HepG2 (cell line): Measurements from ENCODE around the gene PRR30. TPM values are rescaled to one million over a fixed set of nuclear protein-coding genes. Genes with fewer than 3 reads are reported as not detected.

Source experiments
- ATAC-seq: fragments of 200-7000 bp; cut with Tn5 transposase; 3 replicates; pipeline ENCODE4 v1.9.1; 2020; ENCODE audit warnings: mild to moderate bottlenecking, moderate library complexity
- BruUV-seq: library from RNA; stranded (reverse); fragments of 400-500 nt; replicated peaks from 2 replicates; lab custom pipeline; 2021; lab: Mats Ljungman, UMichigan
- CTCF ChIA-PET: fragments of 300-600 bp; formaldehyde crosslinking; extraction: SDS; loops from one replicate; lab custom pipeline; 2021; ENCODE audit warnings: low total read pairs, inconsistent platforms, low intra/inter-chr PET ratio; lab: Yijun Ruan, JAX
- POLR2A ChIA-PET: fragments of 350-600 bp; sonication (Branson Sonifier 250); formaldehyde crosslinking; loops from one replicate; lab custom pipeline; 2020; ENCODE audit warnings: antibody characterized with exemption, inconsistent platforms; lab: Yijun Ruan, JAX
- DNase-seq: peaks from one replicate; pipeline ENCODE4 v3.0.0-alpha.2; 2015; ENCODE audit warnings: low spot score
- FAIRE-seq: peaks from 3 replicates; lab custom pipeline; 2011; peaks lifted over from hg19 to GRCh38; lab: Jason Lieb, UNC
- H2AFZ ChIP-seq: one replicate; pipeline ENCODE4 v1.6.1; 2011; ENCODE audit warnings: low read length, inconsistent platforms
- H3K27ac ChIP-seq: fragments of 300-600 bp; 3 replicates; pipeline ENCODE4 v1.8.0; 2011; ENCODE audit warnings: mixed run types, mild to moderate bottlenecking, mixed read lengths, low read length, inconsistent platforms; ENCODE audit not compliant: insufficient read depth; ENCODE audit errors: extremely low read length
- H3K27me3 ChIP-seq, 2 experiments: fragments of 200-600 bp in 1 of 2; 2 replicates in 1 of 2; 3 replicates in 1 of 2; pipeline versions ENCODE4 v1.6.0 to v1.8.0; 2011; ENCODE audit warnings: low read length in 2 of 2, mild to moderate bottlenecking in 2 of 2, moderate library complexity in 2 of 2, inconsistent platforms in 1 of 2; ENCODE audit not compliant: insufficient read depth in 2 of 2, control insufficient read depth in 1 of 2
- H3K36me3 ChIP-seq, 2 experiments: fragments of 200-600 bp in 1 of 2; replicated peaks in 1 of 2; 2 replicates in 1 of 2; 3 replicates in 1 of 2; pipeline versions ENCODE4 v1.5.1 to v1.8.0; 2011; ENCODE audit warnings: low read length in 2 of 2, inconsistent platforms in 1 of 2; ENCODE audit not compliant: insufficient read depth in 2 of 2, control insufficient read depth in 1 of 2
- H3K4me1 ChIP-seq: 2 replicates; pipeline ENCODE4 v1.5.1; 2012; ENCODE audit warnings: low read length, inconsistent platforms; ENCODE audit not compliant: insufficient read depth
- H3K4me2 ChIP-seq: 2 replicates; pipeline ENCODE4 v1.6.0; 2011; ENCODE audit warnings: low read depth, low read length, inconsistent platforms
- H3K4me3 ChIP-seq, 3 experiments: fragments of 200-600 bp in 1 of 3; sonication (generic), shearing (Covaris generic) in 1 of 3; replicated peaks in 1 of 3; 2 replicates each; pipeline ENCODE4 v1.5.1; 2011 to 2016; ENCODE audit warnings: low read length in 3 of 3, inconsistent platforms in 2 of 3, low read depth in 2 of 3, mild to moderate bottlenecking in 2 of 3, control low read depth in 1 of 3, mixed read lengths in 1 of 3; ENCODE audit not compliant: insufficient read depth in 1 of 3
- H3K79me2 ChIP-seq: one replicate; pipeline ENCODE4 v1.6.1; 2011; ENCODE audit warnings: low read length, inconsistent platforms; ENCODE audit not compliant: insufficient read depth
- H3K9ac ChIP-seq: 2 replicates; pipeline ENCODE4 v1.6.0; 2011; ENCODE audit warnings: mild to moderate bottlenecking, low read depth, low read length, inconsistent platforms; ENCODE audit not compliant: insufficient read depth
- H3K9me3 ChIP-seq: 2 replicates; pipeline ENCODE4 v1.5.1; 2012; ENCODE audit warnings: mild to moderate bottlenecking, low read length
- H4K20me1 ChIP-seq: 2 replicates; pipeline ENCODE4 v1.6.0; 2011; ENCODE audit warnings: inconsistent platforms, mild to moderate bottlenecking, low read length, moderate library complexity; ENCODE audit not compliant: insufficient read depth
- ESRRA ChIP-seq: sonication (generic); formaldehyde crosslinking; IDR thresholded peaks from 2 replicates; pipeline ENCODE4 v1.5.1; 2020; ENCODE audit warnings: mild to moderate bottlenecking, low read depth, missing genetic modification reagents
- FOXK2 ChIP-seq: fragments of 450-650 bp; IDR thresholded peaks from 2 replicates; pipeline ENCODE4 v1.6.1; 2016
- LRRFIP1 ChIP-seq: sonication (generic); formaldehyde crosslinking; conservative IDR thresholded peaks from 2 replicates; pipeline ENCODE4 v1.4.0; 2020; ENCODE audit warnings: missing genetic modification reagents
- MED8 ChIP-seq: sonication (generic); formaldehyde crosslinking; IDR thresholded peaks from 2 replicates; pipeline ENCODE4 v1.8.1; 2023; ENCODE audit warnings: mild to moderate bottlenecking, missing genetic modification reagents; ENCODE audit not compliant: insufficient replicate concordance
- POLR2AphosphoS2 ChIP-seq: IDR thresholded peaks from 2 replicates; pipeline ENCODE4 v1.6.1; 2011; ENCODE audit warnings: low read depth, low read length, improper control_type of control experiment
- RBM22 ChIP-seq: fragments of 200-400 bp; formaldehyde crosslinking; optimal IDR thresholded peaks from 2 replicates; pipeline ENCODE3; 2017; ENCODE audit warnings: mild to moderate bottlenecking, low read length, moderate library complexity
- ZNF235 ChIP-seq: sonication (generic); formaldehyde crosslinking; IDR thresholded peaks from 2 replicates; pipeline ENCODE4 v1.8.1; 2023; ENCODE audit warnings: mild to moderate bottlenecking, missing genetic modification reagents, borderline replicate concordance
- ZNF501 ChIP-seq: sonication (generic); formaldehyde crosslinking; IDR thresholded peaks from 2 replicates; pipeline ENCODE4 v1.5.1; 2020; ENCODE audit warnings: mild to moderate bottlenecking, moderate library complexity, missing genetic modification reagents
- ZNF639 ChIP-seq: conservative IDR thresholded peaks from 2 replicates; pipeline ENCODE4 v1.6.1; 2018; ENCODE audit warnings: missing genetic modification reagents
- ZNF768 ChIP-seq: sonication (generic); formaldehyde crosslinking; IDR thresholded peaks from 2 replicates; pipeline ENCODE4 v1.4.0; 2020; ENCODE audit warnings: missing genetic modification reagents
- ZNF839 ChIP-seq: sonication (generic); formaldehyde crosslinking; IDR thresholded peaks from 2 replicates; pipeline ENCODE4 v1.4.0; 2020; ENCODE audit warnings: missing genetic modification reagents, mild to moderate bottlenecking, borderline replicate concordance
- WGBS: methylation state at CpG from one replicate; pipeline ENCODE4 v1.1.6; 2017; ENCODE audit warnings: low lambda C conversion rate; 5-methylcytosine and 5-hydroxymethylcytosine counted together
- in situ Hi-C: cut with HindIII; loops from 2 replicates; pipeline ENCODE4 v1.10.0; 2017; ENCODE audit warnings: low pct_unique_long_range_greater_than_20kb; ENCODE audit not compliant: extremely low pct_ligation_motif_present
- intact Hi-C: fragments of 100-400 bp; cut with micrococcal nuclease; formaldehyde crosslinking; loops from one replicate; pipeline ENCODE4 v1.10.0; 2022; ENCODE audit not compliant: unreplicated experiment
- polyA plus RNA-seq, 8 experiments: library from polyadenylated mRNA; depleted of rRNA in 3 of 8; stranded (reverse) in 7 of 8; unstranded in 1 of 8; fragments of >200 nt; fragmentation: Illumina TruSeq in 4 of 8; extraction: Trizol in 4 of 8; gene quantifications; 2 replicates each; pipeline versions ENCODE4 v1.2.1 to v1.2.3, GENCODE V29; 2011 to 2016; ENCODE audit warnings: low read depth in 4 of 8, missing spikeins in 1 of 8, mixed read lengths in 1 of 8; ENCODE audit not compliant: insufficient read depth in 1 of 8
- total RNA-seq, 5 experiments: library from RNA; depleted of rRNA; stranded (reverse); fragments of >200 nt; fragmentation: Illumina TruSeq; extraction: Trizol; gene quantifications; 2 replicates each; pipeline ENCODE4 v1.2.3, GENCODE V29; 2016; ENCODE audit warnings: low read depth in 1 of 5
- TF ChIP-seq, protein P1 (sequence below): sonication (generic); formaldehyde crosslinking; IDR thresholded peaks from 2 replicates; pipeline ENCODE4 v1.4.0; 2020; ENCODE audit warnings: missing genetic modification reagents, mild to moderate bottlenecking, borderline replicate concordance
- TF ChIP-seq, protein P2 (sequence below): sonication (generic); formaldehyde crosslinking; IDR thresholded peaks from 2 replicates; pipeline ENCODE4 v1.5.0; 2020; ENCODE audit warnings: missing genetic modification reagents, mild to moderate bottlenecking, borderline replicate concordance

PRR30 gene
- total and polyA plus RNA-seq, 2 of the 13 experiments (the other 11 are each of a cell fraction or from before 2014, with no cell fraction given): not detected

- TF ChIP-seq, protein P1, sequence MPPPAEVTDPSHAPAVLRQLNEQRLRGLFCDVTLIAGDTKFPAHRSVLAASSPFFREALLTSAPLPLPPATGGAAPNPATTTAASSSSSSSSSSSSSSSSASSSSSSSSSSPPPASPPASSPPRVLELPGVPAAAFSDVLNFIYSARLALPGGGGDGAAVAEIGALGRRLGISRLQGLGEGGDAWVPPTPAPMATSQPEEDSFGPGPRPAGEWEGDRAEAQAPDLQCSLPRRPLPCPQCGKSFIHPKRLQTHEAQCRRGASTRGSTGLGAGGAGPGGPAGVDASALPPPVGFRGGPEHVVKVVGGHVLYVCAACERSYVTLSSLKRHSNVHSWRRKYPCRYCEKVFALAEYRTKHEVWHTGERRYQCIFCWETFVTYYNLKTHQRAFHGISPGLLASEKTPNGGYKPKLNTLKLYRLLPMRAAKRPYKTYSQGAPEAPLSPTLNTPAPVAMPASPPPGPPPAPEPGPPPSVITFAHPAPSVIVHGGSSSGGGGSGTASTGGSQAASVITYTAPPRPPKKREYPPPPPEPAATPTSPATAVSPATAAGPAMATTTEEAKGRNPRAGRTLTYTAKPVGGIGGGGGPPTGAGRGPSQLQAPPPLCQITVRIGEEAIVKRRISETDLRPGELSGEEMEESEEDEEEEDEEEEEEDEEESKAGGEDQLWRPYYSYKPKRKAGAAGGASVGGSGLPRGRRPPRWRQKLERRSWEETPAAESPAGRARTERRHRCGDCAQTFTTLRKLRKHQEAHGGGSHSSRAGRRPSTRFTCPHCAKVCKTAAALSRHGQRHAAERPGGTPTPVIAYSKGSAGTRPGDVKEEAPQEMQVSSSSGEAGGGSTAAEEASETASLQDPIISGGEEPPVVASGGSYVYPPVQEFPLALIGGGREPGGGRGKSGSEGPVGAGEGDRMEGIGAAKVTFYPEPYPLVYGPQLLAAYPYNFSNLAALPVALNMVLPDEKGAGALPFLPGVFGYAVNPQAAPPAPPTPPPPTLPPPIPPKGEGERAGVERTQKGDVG (CRISPR knock-in tag): no peak
- TF ChIP-seq RBM22: peak; percentile 12
- TF ChIP-seq MED8 (CRISPR knock-in tag): no peak
Observed at GRCh38 chr2:27095427-27095744, 43.8 kb downstream of the PRR30 start (continued).

GRCh38 chr2:27094353-27094984, 44.7 kb downstream of the PRR30 start:
- H3K4me2 ChIP-seq: peak overlapping the region; percentile 96
- DNase-seq (no peak), ATAC-seq (no peak), FAIRE-seq (no peak)
- H3K9ac ChIP-seq: peak overlapping the region; percentile 79
- ChIA-PET POLR2A (interaction anchor here (0.7 to 4.8 kb wide), 28 partner anchors 8 to 1215 kb away, joined by 3 to 61 read pairs (median 6); partner anchors contain the start of genes ABHD1, AGBL5, ATRAID and CGREF1), CTCF (no interaction called here)
- WGBS: 88% methylated on average over 24 of the region's 24 CpGs
- intact Hi-C loops: loop anchor here (5.0 kb wide), 1 partner anchor 307 kb away; the partner anchor contains the start of gene CENPA
- peak overlapping the region; percentile 97 for H3K27ac ChIP-seq
- in situ Hi-C loops: no loop called here
- no TSS peak for BruUV-seq
- no peaks in the 10 kb centered on the region for H3K9me3 ChIP-seq
- peaks cover 36% of the 10 kb centered on the region for H3K79me2 ChIP-seq
- H3K4me3 ChIP-seq: peak overlapping the region in 1 of 3 experiments; percentile 59; a peak in 2 of 6 replicates
- no peaks in the 10 kb centered on the region for H3K27me3 ChIP-seq
- H3K36me3 ChIP-seq: peaks cover 4 to 35% of the 10 kb centered on the region in 2 experiments
- no peaks in the 10 kb centered on the region for H4K20me1 ChIP-seq
- peaks cover 76% of the 10 kb centered on the region for H3K4me1 ChIP-seq
- no peak overlapping the region for H2AFZ ChIP-seq
- TF ChIP-seq, protein P2, sequence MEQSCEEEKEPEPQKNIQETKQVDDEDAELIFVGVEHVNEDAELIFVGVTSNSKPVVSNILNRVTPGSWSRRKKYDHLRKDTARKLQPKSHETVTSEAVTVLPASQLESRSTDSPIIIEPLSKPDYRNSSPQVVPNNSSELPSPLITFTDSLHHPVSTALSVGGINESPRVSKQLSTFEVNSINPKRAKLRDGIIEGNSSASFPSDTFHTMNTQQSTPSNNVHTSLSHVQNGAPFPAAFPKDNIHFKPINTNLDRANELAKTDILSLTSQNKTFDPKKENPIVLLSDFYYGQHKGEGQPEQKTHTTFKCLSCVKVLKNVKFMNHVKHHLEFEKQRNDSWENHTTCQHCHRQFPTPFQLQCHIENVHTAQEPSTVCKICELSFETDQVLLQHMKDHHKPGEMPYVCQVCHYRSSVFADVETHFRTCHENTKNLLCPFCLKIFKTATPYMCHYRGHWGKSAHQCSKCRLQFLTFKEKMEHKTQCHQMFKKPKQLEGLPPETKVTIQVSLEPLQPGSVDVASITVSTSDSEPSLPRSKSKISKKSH (CRISPR knock-in tag): 0 out of 2 replicates have a peak, but pooled peaks have one; percentile 34
- 0 out of 2 replicates have a peak, but pooled peaks have one; percentile 29 for TF ChIP-seq ZNF768 (CRISPR knock-in tag)
- no peak for TF ChIP-seq ZNF639 (CRISPR knock-in tag)
- TF ChIP-seq ESRRA (CRISPR knock-in tag): no peak
- no peak for TF ChIP-seq LRRFIP1
- no peak for TF ChIP-seq ZNF839 (CRISPR knock-in tag)
- TF ChIP-seq ZNF501 (CRISPR knock-in tag): 0 out of 2 replicates have a peak, but pooled peaks have one; percentile 6
- TF ChIP-seq POLR2AphosphoS2: no peak
- no peak for TF ChIP-seq FOXK2
- peak; percentile 73; the same call in 1 of the 2 replicates for TF ChIP-seq ZNF235 (CRISPR knock-in tag)
